GM18867 (cell line): ENCODE results near the gene TMX4.
A peak's percentile ranks its signal among the peaks of the same experiment; 100 is the strongest.
"Not testable (repeated sequence)": the region's sequence is repeated elsewhere in the genome, so short reads cannot be mapped to it uniquely, and the experiment has no call there.

Source experiments
- ATAC-seq: cut with Tn5 transposase; IDR thresholded peaks from one replicate; pipeline ENCODE4 v1.9.1; 2021; ENCODE audit warnings: mild to moderate bottlenecking, moderate library complexity; ENCODE audit not compliant: unreplicated experiment

TMX4 gene, protein sequence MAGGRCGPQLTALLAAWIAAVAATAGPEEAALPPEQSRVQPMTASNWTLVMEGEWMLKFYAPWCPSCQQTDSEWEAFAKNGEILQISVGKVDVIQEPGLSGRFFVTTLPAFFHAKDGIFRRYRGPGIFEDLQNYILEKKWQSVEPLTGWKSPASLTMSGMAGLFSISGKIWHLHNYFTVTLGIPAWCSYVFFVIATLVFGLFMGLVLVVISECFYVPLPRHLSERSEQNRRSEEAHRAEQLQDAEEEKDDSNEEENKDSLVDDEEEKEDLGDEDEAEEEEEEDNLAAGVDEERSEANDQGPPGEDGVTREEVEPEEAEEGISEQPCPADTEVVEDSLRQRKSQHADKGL

DNA sequence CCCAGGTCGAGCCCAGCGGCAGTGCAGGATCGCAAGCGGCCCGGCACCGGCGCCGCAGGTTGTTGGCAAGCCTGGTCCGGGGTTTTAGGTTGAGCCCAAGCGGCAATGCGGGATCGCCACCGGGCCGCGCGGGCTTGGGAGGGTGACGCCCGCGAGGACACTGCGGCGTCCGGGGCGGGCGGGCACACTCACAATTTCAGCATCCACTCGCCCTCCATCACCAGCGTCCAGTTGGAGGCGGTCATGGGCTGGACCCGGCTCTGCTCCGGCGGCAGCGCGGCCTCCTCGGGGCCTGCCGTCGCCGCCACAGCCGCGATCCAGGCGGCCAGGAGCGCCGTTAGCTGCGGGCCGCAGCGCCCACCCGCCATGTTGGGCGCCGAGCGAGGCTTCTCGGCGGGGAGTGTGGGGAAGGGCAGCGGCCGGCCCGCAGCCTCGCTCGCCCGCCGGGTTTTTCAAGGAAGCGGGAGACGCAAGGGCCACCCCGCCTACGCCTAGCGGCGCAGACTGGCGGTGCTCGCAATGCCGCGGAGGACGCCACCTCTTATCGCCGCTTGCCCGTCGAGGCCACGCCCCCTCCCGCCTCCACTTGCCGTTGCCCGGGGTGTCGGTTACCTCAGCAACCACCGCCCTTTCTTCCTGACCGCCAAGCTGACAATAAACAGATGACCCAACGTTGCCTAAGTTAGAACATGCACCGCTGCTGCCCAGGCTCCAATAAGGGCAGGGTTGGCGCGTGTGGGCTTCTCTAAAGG is at the start of gene TMX4:
Gene TMX4 (minus strand): TSS at position 516 of the 752 bp plus-strand sequence. CDS start 148 bp downstream, at position 368.
- ATAC-seq, result peak; percentile 91

DNA sequence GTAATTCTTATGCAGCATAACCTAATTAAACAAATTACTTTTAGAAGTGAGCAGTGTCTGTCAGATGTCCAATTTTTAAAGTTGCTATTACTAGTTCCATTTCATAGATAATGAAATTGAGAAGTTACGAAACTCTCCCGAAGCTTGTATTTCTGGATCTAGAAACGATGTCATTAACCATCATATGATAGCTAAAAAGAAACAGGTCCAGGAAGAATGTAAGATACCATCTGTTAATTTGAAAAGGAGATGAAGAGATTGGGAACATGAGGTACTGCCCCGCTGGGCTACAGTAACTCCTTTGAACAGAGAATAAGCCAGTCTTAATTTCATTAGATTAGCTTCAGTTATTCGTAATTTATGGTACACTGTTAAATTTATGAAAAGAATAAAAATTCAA is 47.5 kb upstream of the TMX4 start:
- no peak for ATAC-seq

DNA sequence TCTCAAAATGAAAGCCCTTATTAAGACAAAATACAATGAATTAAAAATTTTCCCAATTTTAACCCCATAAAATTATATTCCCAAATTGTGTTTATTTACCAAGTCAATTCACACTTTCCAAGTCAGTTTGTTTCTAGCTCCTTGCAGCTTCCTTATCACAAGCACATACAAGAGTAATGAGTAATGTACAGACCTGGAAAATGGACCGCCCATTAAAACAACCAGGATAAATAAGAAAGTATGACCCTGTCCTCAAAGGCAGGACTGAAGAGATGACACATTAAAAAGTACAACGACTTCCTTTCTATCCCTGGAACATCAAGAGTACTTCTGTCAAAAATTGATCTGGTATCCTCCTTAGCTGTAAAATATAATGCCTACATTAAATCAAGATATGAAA is 47.1 kb upstream of the TMX4 start:
- ATAC-seq, result no peak

DNA sequence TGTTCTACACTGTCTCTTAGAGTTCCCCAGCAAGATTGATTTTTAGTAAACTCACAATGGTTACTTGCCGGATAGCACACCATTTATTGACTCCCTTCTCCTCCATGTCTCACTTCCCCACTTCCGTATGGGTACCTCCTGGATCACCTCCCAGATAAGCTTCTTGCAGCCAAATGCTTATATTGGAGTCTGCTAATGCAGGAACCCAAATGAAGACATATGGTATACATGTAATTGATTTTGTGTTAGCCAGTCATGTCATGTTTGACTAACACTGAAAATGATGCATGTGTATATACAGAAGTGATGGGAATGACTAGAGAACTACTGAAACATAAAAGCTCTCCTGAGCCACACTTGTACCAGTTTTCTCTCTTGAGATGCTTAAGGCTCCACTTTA is 46.1 kb upstream of the TMX4 start:
- no peak for ATAC-seq

DNA sequence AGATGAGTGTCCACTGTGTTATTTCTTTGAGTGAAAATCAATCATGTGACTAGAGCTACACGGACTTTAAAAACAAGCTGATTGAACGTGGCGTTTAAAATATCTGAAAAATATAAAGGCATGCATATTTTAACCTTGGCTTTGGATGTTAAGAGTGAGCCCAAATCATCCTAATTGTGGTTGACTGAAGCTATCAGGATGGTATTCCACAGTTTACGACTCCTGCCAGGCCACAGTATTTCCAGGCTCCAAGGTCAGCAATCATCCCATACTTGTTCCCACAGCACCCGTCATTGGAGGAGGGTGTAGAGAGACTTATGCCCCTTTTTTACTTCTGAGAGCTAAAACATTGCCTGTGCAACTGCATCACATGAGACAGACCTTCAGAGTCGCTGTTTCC is 43.2 kb upstream of the TMX4 start:
- no peak for ATAC-seq

DNA sequence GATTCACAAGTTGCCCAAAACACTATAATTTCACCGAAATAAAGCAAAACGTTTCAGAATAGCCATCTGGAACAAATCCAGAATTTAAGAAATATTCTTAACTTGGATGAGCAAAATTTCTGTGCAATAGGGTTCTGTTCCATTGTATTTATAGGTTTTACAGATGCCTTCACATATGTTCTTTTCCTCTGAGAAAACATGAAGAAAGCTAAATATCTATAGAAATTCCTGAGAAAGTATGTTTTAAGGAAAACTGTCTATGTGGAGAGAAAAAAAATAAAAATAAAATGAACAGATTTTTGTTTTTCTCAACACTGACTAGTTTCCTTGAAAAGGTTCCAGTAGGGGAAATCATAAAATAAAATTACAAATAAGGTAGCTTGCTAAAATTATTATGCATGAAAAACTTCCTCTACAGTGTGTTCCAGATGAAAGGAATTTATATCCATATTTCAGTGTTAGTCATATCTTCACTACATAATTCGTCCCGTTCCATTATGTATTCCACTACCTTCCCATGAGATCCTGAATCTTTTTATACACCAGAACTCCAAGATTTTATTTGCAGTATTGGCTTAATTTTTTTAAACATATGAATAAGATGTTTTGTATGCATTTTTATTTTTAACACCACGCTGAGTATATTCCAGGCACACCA is 42.4 kb upstream of the TMX4 start:
- ATAC-seq, result no peak

DNA sequence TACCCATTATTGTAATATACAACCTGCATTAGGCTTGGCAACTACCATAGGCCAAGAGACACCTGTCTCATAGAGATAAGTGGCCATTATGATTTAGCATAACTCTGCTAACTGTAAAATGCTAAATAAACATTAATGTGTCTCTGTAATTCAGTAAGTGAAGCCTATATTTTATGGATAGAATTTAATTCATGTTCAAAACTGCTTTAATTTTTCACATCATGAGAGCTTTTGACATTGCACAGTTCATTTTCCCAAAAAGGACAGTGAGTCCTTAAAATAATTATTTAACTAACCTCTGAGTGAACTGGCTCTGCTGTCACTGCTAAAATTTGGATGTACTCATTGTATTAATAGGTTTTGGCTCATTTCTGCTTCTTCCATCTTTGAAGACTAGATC is 41.4 kb upstream of the TMX4 start:
- no peak for ATAC-seq

DNA sequence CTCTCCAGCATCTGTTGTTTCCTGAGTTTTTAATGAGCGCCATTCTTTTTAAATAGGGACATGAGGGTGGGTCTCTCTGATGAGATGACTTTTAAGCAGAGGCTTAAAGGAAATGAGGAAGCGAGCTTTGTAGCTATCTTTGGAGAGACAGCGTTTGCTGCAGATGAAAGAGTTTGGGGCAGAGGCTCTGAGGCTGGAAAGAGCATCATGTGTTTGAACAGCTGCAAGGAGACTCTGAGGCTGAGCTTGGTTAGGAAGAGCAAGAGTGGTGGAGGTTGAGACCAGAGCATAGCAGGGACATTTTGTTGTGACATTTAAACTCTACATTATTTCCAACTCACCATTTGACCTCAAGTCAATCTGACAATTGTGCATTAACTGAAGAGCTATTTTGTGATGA is 38.3 kb upstream of the TMX4 start:
- no peak for ATAC-seq

DNA sequence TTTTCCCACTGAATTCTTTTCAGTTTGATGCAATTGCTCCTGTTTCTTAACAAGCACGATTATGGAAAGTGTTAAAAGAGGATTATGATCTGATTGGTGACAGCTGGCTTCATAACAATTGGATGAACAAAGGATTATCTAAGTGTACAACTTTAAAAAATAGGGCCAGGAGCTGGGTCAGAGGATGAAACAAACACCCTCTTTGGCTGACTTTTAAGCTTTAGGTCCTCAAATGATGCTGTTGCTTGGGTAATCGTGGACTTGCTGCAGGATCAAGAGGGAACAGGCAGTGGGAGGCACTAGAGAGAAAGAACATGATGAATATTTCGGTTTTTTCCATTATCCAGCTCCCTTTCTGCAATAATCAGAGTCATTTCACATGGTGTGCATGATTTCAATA is 35.5 kb upstream of the TMX4 start:
- ATAC-seq, result no peak

DNA sequence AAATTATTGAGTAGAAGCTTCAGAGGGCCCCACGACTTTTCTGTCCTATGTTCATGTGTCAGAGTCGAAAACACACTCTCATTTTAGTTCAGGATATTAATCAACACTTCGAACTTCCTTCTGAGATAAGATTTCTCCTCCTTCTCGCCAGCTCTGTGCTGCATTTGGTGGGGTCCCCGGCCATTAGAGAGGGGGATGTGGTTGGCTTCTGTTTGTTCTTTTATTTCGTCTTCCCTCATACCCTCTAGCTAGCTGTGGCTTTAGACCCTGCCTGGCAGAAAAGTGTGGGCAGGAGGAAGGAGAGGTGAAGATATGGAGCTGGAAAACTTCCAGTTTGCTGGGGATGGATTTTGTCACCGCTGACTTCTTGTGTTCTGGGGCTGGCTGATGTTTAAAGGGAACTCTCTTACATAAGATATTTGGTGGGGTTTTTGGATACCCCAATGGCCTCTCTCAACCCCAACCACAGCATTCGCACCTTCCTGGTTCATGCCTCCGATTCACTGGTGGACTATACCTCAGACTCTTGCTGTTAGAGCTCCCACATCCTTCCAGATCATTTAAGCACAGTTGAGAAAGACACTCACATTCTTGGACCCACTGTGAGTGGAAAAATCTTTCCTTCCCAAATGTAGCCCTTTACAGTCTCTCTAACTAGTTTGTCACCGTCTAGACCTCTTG is 30.7 kb upstream of the TMX4 start:
- no peak for ATAC-seq

DNA sequence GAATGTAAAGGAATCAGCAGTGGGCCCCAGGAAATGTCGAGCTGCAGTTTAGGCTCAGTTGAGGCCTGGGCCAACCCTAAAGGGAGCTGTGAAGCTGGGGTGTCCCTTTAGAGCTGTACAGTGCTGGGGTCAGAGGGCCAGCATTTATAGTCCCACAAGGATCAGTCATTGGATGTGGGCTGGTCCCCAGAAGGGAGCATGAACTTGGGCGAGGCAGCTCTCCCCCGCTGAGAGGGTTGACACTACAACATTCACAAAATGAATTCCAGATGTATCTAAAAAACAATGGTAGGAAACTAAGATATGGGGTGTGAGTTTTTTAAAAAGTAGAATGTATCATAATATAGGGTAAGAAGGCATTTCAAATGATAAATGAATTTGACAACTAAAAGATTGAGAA is 29.7 kb upstream of the TMX4 start:
- ATAC-seq, result no peak

DNA sequence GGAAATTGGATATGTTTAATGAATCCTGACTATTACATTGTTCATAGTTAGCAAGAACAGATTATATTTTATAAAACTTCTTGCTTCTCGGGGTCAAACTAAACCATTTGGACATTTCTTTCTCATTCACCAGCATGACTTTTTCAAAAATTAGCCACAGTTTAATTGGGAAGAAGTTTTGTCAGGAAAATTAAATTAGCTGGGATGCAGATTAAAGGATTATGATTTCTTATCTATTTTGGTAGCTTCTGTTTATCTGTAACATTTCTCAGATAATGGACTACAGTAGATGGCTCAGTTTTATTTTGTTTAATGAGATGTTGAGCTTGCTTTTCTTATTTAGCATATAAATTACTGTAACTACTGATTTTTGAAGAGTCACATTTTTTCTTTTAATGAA is 26.4 kb upstream of the TMX4 start:
- ATAC-seq, result no peak

DNA sequence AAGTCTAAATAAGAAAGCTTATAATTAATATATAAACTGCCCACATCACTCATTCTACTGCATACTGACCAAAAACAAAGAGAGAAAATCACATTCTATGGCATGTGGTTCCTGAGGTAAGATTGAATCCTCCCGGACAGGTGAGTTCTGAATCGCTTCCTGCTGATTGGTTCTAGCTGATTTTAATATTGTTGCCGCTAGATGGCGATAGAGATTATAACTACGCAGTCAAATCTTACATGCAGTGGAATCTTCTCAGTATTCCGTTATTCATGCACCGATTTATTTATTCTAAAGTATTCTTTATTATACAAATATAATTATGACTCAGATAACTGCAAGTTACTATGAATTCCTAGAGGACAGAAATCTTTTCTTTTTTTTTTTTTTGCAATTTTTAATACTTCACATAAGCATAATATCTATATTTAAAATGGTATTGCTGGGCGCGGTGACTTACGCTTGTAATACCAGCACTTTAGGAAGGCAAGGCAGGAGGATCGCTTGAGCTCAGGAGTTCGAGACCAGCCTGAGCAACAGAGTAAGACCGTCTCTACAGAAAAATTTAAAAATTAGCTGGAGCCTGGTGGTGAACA is 24.2 kb upstream of the TMX4 start:
- peak; percentile 86 for ATAC-seq

DNA sequence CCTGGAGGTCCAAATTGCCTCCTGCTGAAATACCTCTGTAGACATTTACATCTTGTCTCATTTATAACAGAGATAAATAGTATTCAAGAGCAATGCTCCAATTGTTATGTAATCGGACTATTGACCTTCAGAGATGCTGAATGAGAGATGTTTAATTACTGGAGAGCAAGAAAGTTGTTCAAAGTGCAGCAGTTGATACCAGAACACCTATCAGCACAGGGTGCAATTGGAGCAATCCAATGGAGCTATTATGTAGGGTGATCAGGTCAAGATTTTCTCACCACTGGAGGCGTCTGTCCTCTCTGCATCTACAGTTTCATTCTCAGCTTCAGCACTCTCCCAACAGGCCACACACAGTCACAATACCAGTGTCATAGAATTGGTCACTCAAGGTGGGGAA is 19.5 kb upstream of the TMX4 start:
- no peak for ATAC-seq

DNA sequence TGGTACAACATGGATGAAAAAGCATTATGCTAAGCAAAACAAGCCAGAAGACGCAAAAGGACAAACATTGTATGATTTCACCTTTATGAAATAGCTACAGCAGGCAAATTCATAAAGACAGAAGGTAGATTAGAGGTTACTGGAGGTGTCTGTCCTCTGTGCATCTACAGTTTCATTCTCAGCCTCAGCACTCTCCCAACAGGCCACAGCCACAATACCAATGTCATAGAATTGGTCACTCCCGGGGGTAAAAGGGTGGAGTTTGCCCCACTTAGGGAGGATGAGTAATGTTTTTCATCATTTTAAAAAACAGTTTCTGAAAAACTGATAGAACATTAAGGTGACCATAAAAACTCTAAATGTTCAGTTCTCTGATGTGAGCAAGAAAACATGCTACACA is 17.2 kb upstream of the TMX4 start:
- peak; percentile 53 for ATAC-seq

DNA sequence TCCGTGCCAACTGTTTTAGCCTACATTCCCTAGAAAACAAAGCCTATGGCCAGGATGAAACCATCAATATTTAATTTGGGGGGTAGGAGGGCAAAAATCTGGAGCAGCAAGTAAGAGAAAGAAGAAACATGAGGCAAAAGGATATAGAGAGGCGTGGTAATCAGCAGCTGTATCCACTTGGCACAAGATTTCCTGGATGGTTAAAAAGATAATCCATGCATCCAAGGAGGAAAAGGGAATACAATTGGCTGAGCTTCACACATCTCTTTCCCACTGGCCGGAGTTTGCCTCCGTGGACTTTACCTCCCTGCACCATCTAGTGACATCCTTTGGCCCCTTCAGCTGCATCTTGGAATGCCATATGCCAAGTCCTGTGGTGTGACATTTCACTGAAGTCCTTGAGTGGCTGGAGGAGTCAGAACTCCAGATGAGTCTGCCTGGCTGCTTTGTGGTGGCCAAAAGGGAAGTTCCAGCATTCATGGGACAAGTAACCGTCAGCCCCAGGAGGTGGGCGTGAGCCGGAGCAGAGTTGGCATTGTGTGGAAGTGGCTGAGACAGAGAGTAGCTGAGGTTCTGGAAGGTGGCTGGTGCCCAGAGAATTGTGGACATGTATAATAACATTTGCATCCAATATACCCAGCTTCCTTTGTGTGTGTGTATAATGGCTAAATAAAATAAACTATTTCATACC is 13.7 kb upstream of the TMX4 start:
- no peak for ATAC-seq

DNA sequence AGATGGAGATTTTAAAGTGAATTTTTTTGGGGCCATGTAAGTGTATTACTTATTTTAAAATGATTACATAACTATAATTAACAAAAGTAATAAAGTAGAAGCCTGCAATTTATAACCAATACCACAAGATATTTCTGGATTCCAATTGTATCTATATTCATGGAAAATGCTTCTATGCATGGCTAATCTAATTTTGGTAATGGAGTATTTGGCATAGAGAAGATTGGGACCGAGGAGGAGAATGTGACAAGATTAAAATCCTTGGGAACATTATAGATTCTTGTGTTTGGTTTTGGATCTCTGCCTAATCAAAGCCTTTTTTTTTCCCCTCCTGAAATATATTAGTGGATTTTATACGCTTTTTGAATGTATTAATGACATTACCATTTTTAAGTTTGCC is 12.9 kb upstream of the TMX4 start:
- ATAC-seq, result no peak

DNA sequence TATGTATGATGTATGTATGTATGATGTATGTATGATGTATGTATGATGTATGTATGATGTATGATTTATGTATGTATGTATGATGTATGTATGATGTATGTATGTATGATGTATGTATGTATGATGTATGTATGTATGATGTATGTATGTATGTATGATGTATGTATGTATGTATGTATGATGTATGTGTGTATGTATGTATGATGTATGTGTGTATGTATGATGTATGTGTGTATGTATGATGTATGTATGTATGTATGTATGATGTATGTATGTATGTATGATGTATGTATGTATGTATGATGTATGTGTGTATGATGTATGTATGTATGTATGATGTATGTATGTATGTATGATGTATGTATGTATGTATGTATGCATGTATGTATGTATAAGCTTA is 12.0 kb upstream of the TMX4 start:
- not testable (repeated sequence) for ATAC-seq

DNA sequence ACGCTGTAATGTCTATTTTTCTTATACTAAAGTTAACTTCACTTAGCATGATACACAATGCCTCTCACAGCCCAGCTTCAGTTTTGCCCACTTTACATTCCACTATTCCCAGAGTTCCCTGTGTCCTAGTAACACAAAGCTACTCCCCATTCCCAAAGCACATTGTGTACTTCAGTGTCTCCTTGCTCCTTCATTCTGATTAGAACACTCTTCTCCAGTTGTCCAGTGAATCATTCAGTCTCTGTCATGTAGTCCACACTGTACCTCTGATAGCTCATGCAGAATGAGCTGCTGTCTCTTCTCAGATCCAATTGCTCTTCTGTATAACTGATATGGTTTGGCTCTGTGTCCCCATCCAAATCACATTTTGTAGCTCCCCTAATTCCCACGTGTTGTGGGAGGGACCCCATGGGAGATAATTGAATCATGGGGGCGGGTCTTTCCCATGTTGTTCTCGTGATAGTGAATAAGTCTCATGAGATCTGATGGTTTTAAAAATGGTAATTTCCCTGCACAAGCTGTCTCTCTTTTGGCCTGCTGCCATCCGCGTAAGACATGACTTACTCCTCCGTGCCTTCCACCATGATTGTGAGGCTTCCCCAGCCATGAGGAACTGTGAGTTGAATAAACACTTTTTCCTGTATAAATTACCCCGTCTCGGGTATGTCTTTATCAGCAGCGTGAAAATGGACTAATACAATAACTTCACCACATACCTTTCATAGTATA is 2.1 kb upstream of the TMX4 start:
- no peak for ATAC-seq
